Spleen (tissue), 11 donors: ENCODE data around the gene ACSF3. TPM values are rescaled to one million over a fixed set of nuclear protein-coding genes. Genes with fewer than 3 reads are reported as not detected.

Experiments used
- DNase-seq: peaks from one replicate; pipeline ENCODE4 v3.0.0-alpha.2; 2020
- H3K27ac ChIP-seq, 8 donors: fragments of 200-600 bp; sonication (generic) in 7 of 8; 1 replicate in 4 of 8; 2 replicates in 4 of 8; pipeline versions ENCODE4 v1.5.0 to v1.8.0; 2016 to 2021; ENCODE audit warnings: inconsistent platforms in 4 of 8, mild to moderate bottlenecking in 4 of 8, moderate library complexity in 1 of 8
- H3K27me3 ChIP-seq, 7 donors: fragments of 200-600 bp; sonication (generic) in 6 of 7; replicated peaks in 1 of 7; 1 replicate in 4 of 7; 2 replicates in 3 of 7; pipeline versions ENCODE4 v1.5.0 to v1.8.0; 2016 to 2021; ENCODE audit warnings: inconsistent platforms in 3 of 7, mild to moderate bottlenecking in 1 of 7
- H3K36me3 ChIP-seq, 6 donors: fragments of 200-600 bp; sonication (generic) in 5 of 6; 1 replicate in 4 of 6; 2 replicates in 2 of 6; pipeline versions ENCODE4 v1.5.0 to v1.8.0; 2016 to 2021; ENCODE audit warnings: inconsistent platforms in 2 of 6
- H3K4me1 ChIP-seq, 6 donors: fragments of 200-600 bp; sonication (generic) in 5 of 6; 1 replicate in 3 of 6; 2 replicates in 3 of 6; pipeline versions ENCODE4 v1.5.0 to v1.8.0; 2016 to 2021; ENCODE audit warnings: inconsistent platforms in 3 of 6
- H3K4me3 ChIP-seq, 8 donors: fragments of 200-600 bp; sonication (generic) in 7 of 8; 1 replicate in 4 of 8; 2 replicates in 4 of 8; pipeline versions ENCODE4 v1.5.0 to v1.8.0; 2016 to 2021; ENCODE audit warnings: inconsistent platforms in 4 of 8, mild to moderate bottlenecking in 4 of 8, moderate library complexity in 2 of 8
- H3K9me3 ChIP-seq, 8 donors: fragments of 200-600 bp; sonication (generic) in 7 of 8; 1 replicate in 4 of 8; 2 replicates in 4 of 8; pipeline versions ENCODE4 v1.5.0 to v1.8.0; 2016 to 2021; ENCODE audit warnings: inconsistent platforms in 4 of 8
- CTCF ChIP-seq, 11 experiments: fragments of 200-600 bp in 7 of 11; fragments of 450-650 bp in 4 of 11; sonication (generic) in 4 of 11; IDR thresholded peaks in 8 of 11; conservative IDR thresholded peaks in 3 of 11; 1 replicate in 7 of 11; 2 replicates in 4 of 11; pipeline versions ENCODE4 v1.4.0 to v1.8.0; 2016 to 2021; ENCODE audit warnings: antibody characterized with exemption in 11 of 11, inconsistent platforms in 4 of 11, mild to moderate bottlenecking in 1 of 11
- POLR2A ChIP-seq, 3 donors: fragments of 450-650 bp; IDR thresholded peaks; one replicate each; pipeline ENCODE4 v1.5.1; 2017; ENCODE audit warnings: antibody characterized with exemption in 3 of 3, mild to moderate bottlenecking in 1 of 3
- POLR2AphosphoS5 ChIP-seq, 3 donors: sonication (generic); formaldehyde crosslinking; IDR thresholded peaks; one replicate each; pipeline ENCODE4 v1.5.1; 2017; ENCODE audit warnings: antibody characterized with exemption in 3 of 3
- WGBS, 5 donors: extraction: QIAGEN DNeasy Blood & Tissue Kit in 3 of 5; methylation state at CpG; one replicate each; pipeline versions ENCODE4 v1.1.5 to v1.1.7; 2013 to 2018; 5-methylcytosine and 5-hydroxymethylcytosine counted together
- intact Hi-C: fragments of 100-400 bp; cut with DNase I; formaldehyde crosslinking; loops from one replicate; pipeline ENCODE4 v1.15.0; 2023; ENCODE audit warnings: low total_unique reads
- polyA plus RNA-seq, 3 donors: library from polyadenylated mRNA; stranded (reverse); fragments of 200-250 nt; gene quantifications; one replicate each; pipeline ENCODE4 v1.2.1, GENCODE V29; 2013
- total RNA-seq, 7 donors: library from RNA; depleted of rRNA in 3 of 7; stranded (reverse); fragments of >200 nt in 3 of 7; fragmentation: NEBNext Ultra II Directional in 4 of 7; extraction: Animal tissue kit (Norgen Biotek cat#: 25700) in 4 of 7; gene quantifications; one replicate each; pipeline versions ENCODE4 v1.1.0 to v1.2.1, GENCODE V29; 2016 to 2021
- donor health status: healthy with polysubstance abuse.
- donor health status: DM: no; HTN: no; CAD: no; lungs with moderate emphysema.
- donor health status: DM: no; HTN: no; CAD: no.
- donor health status: Bipolar disorder and iron deficiency.
- donor health status: healthy.
- donor health status: DM: no; HTN: no; CAD: no.
- donor health status: DM: yes; HTN: yes; CAD: no.

The ACSF3 gene
- total and polyA plus RNA-seq, 10 donors = 35.4 to 68.1 (median 49.1) TPM

GRCh38 chr16:89049484-89050118 lies 44.1 kb upstream of the ACSF3 start:
- Histone ChIP-seq H3K36me3 (no peaks in the 10 kb centered on the region), H3K27me3 (peaks cover 0 to 83% (median 9%) of the 10 kb centered on the region in 7 donors), H3K9me3 (no peaks in the 10 kb centered on the region), H3K27ac (no peak overlapping the region), H3K4me1 (peaks cover 0 to 27% (median 6%) of the 10 kb centered on the region in 6 donors), H3K4me3 (no peak overlapping the region)
- peak; percentile 61 for DNase-seq
- intact Hi-C loops = no loop called here
- WGBS, 5 donors = 69 to 85% (median 74%) methylated on average over 11 to 22 of the region's 22 CpGs
- TF ChIP-seq POLR2AphosphoS5 (IDR thresholded peaks at IDR 0.05) (no peak), POLR2A (IDR thresholded peaks at IDR 0.05) (no peak), CTCF (IDR thresholded peaks at IDR 0.05 in 8 of 11, conservative IDR thresholded peaks at IDR 0.05 in 3 of 11) (no peak)

GRCh38 chr16:89050119-89050867 lies 43.4 kb upstream of the ACSF3 start:
- DNase-seq = peak; percentile 74
- Histone ChIP-seq H3K9me3 (no peaks in the 10 kb centered on the region), H3K4me3 (no peak overlapping the region), H3K4me1 (peaks cover 0 to 27% (median 3%) of the 10 kb centered on the region in 6 donors), H3K27me3 (peaks cover 0 to 79% (median 9%) of the 10 kb centered on the region in 7 donors), H3K36me3 (no peaks in the 10 kb centered on the region), H3K27ac (no peak overlapping the region)
- 80 to 87% (median 84%) methylated on average over 14 to 21 of the region's 21 CpGs for whole genome bisulfite sequencing, 5 donors
- intact Hi-C loops = no loop called here
- TF ChIP-seq POLR2AphosphoS5 (IDR thresholded peaks at IDR 0.05) (no peak), POLR2A (IDR thresholded peaks at IDR 0.05) (no peak), CTCF (IDR thresholded peaks at IDR 0.05 in 8 of 11, conservative IDR thresholded peaks at IDR 0.05 in 3 of 11) (no peak)

GRCh38 chr16:89050868-89051311 lies 42.8 kb upstream of the ACSF3 start:
- Histone ChIP-seq H3K27ac (no peak overlapping the region), H3K4me1 (peaks cover 0 to 27% (median 3%) of the 10 kb centered on the region in 6 donors), H3K27me3 (peaks cover 0 to 75% (median 9%) of the 10 kb centered on the region in 7 donors), H3K36me3 (no peaks in the 10 kb centered on the region), H3K4me3 (no peak overlapping the region), H3K9me3 (no peaks in the 10 kb centered on the region)
- DNase-seq = peak; percentile 56
- intact Hi-C loops = no loop called here
- no peak for TF ChIP-seq CTCF (IDR thresholded peaks at IDR 0.05 in 8 of 11, conservative IDR thresholded peaks at IDR 0.05 in 3 of 11)
- no peak for TF ChIP-seq POLR2AphosphoS5 (IDR thresholded peaks at IDR 0.05)
- no peak for TF ChIP-seq POLR2A (IDR thresholded peaks at IDR 0.05)
- WGBS, 5 donors = 71 to 93% (median 79%) methylated on average over 5 to 23 of the region's 23 CpGs
